Memory B cell (primary cell): ENCODE data around the gene PPP1R13L.
A peak's percentile ranks its signal among the peaks of the same experiment; 100 is the strongest.
"Not testable (repeated sequence)": the region's sequence is repeated elsewhere in the genome, so short reads cannot be mapped to it uniquely, and the experiment has no call there.

ENCODE experiments used
- ATAC-seq: fragments of 150-1000 bp; cut with Tn5 transposase; 2 replicates; pipeline ENCODE4 v1.10.0; 2021; ENCODE audit warnings: low read depth, mild to moderate bottlenecking, moderate library complexity
- DNase-seq, 2 donors: peaks; one replicate each; pipeline ENCODE4 v3.0.0; 2022; ENCODE audit warnings: low spot score in 2 of 2
- H3K27ac Mint-ChIP-seq: one replicate; pipeline ENCODE4 v1.8.0; 2022; ENCODE audit warnings: mild to moderate bottlenecking, moderate library complexity, mixed read lengths
- H3K27me3 Mint-ChIP-seq: one replicate; pipeline ENCODE4 v1.8.0; 2022; ENCODE audit warnings: mixed read lengths
- H3K36me3 Mint-ChIP-seq: one replicate; pipeline ENCODE4 v1.8.0; 2022; ENCODE audit warnings: mild to moderate bottlenecking, mixed read lengths
- H3K4me1 Mint-ChIP-seq: one replicate; pipeline ENCODE4 v1.8.0; 2022; ENCODE audit warnings: mixed read lengths
- H3K4me3 Mint-ChIP-seq: one replicate; pipeline ENCODE4 v1.8.0; 2022; ENCODE audit warnings: mild to moderate bottlenecking, moderate library complexity, mixed read lengths
- H3K9me3 Mint-ChIP-seq: one replicate; pipeline ENCODE4 v1.8.0; 2022; ENCODE audit warnings: mixed read lengths

PPP1R13L gene

DNA sequence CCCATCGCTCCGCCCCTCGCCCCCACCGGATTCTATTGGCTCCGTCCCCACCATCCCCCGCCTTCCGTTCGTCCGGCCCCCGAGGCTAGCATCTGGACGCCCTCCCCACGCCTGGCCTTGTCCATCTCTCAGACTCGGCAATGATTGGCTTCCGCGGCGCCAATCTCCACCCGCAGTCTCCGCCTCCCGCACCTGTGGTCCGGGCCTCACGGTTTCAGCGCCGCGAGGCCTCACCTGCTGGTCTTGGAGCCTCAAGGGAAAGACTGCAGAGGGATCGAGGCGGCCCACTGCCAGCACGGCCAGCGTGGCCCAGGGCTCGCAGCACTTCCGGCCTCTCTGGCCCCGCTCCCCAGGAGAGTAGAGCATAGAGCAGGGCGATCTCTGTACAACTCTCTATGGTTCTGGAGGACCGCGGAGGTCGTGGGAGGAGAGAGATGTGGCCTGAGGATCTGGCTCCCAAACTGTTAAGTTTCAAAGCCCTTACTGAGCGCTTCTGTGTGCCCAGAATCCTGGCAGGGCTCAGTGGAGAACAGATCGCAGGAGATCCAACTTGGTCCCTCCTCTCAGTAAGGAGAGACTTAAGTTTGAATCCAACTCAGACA is 18.8 kb upstream of the PPP1R13L start, which contains the start of gene ERCC1:
ERCC1 (minus strand) TSS at position 329 of the 602 bp plus-strand sequence. CDS start 543 bp downstream, outside the sequence.
- Mint-ChIP-seq H3K27ac (peak within 1 kb of the TSS; percentile 88), H3K36me3 (peaks cover 11% of the 10 kb centered on the region), H3K27me3 (peaks cover 2% of the 10 kb centered on the region), H3K4me3 (peak within 1 kb of the TSS; percentile 96), H3K9me3 (no peaks in the 10 kb centered on the region), H3K4me1 (peaks cover 47% of the 10 kb centered on the region)
- DNase-seq (peak in 1 of 2 donors; percentile 72), ATAC-seq (peak; percentile 48)

DNA sequence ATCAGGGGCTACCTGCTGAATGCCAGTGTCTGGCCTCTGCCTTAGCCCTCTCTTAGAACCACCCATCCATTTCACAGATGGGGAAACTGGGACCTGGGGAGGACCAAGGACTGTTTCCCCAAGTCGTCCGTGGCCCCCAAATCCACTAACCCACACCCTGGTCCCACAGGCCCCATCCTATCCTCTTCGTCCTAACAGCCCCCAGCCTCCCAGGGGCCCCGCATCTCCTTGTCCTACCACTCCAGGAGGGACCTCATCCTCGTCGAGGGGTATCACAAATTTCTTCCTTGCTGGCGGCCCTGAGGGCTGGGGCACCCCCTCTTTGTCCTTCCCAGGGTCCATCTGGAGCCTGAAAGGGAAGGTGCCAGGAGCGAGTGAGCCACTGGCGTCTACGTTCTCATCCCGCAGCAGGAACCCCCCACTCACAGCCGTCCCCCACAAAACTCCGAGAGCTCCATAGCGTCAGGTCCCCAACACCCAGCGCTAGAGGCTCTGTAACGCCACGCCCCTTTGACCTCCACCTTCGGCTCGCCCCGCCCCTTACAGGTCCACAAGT is 18.2 kb upstream of the PPP1R13L start:
- DNase-seq (peak in 1 of 2 donors; percentile 68), ATAC-seq (peak; percentile 62)
- H3K4me1 Mint-ChIP-seq, result peaks cover 47% of the 10 kb centered on the region
- H3K27me3 Mint-ChIP-seq, result no peaks in the 10 kb centered on the region
- peaks cover 11% of the 10 kb centered on the region for H3K36me3 Mint-ChIP-seq
- no peaks in the 10 kb centered on the region for H3K9me3 Mint-ChIP-seq
- peak overlapping the region; percentile 88 for H3K27ac Mint-ChIP-seq
- peak overlapping the region; percentile 96 for H3K4me3 Mint-ChIP-seq

DNA sequence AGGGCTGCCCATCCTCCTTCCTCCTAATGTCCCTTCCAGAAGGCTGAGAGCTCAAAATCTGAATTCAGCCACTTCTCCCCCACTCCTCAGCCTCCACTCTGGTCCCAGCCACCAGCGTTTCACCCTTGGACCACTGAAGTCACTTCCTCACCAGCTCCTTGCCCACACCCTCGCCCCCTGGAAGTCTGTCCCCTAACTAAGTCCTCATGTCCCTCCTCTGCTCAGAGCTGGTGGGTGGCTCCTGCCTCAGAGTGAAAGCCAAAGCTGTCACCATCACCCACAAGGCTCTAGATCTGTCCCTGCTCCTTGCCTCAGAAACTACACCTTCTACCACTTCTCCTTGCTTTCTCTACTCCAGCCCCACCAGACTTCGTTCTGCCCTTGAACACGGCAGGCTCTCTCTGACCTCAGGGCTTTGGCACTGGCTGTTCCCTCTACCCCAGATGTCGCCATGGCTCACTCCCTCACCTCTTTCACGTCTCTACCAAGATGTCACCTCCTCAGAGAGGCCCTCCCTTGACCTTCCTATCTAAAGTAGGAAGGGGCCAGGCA is 17.2 kb upstream of the PPP1R13L start:
- H3K27me3 Mint-ChIP-seq, result no peaks in the 10 kb centered on the region
- ATAC-seq (no peak), DNase-seq (no peak)
- H3K4me1 Mint-ChIP-seq, result peaks cover 49% of the 10 kb centered on the region
- H3K36me3 Mint-ChIP-seq, result peaks cover 15% of the 10 kb centered on the region
- peak overlapping the region; percentile 25 for H3K4me3 Mint-ChIP-seq
- H3K9me3 Mint-ChIP-seq, result no peaks in the 10 kb centered on the region
- H3K27ac Mint-ChIP-seq, result peak overlapping the region; percentile 76

DNA sequence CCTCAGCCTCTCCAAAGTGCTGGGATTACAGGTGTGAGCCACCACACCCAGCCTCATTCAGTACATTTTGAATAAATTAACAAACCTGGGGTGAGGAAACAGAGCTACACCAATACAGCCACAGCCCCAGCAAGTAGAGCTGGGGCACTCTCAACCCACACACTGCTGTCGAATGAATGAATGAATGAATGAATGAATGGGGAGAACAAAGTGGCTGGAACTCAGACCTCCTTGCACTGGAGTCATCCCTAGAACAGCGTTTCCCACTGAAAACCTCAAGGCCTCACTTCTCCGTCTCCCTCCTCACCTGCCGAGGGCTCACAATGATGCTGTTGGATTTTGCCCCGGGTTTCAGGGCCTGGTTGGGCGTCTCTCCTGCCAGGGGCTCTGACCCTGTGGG is 16.0 kb upstream of the PPP1R13L start:
- no peaks in the 10 kb centered on the region for H3K27me3 Mint-ChIP-seq
- peak overlapping the region; percentile 90 for H3K27ac Mint-ChIP-seq
- peak overlapping the region; percentile 75 for H3K4me3 Mint-ChIP-seq
- ATAC-seq (no peak), DNase-seq (no peak)
- peaks cover 47% of the 10 kb centered on the region for H3K4me1 Mint-ChIP-seq
- H3K9me3 Mint-ChIP-seq, result no peaks in the 10 kb centered on the region
- peaks cover 15% of the 10 kb centered on the region for H3K36me3 Mint-ChIP-seq

DNA sequence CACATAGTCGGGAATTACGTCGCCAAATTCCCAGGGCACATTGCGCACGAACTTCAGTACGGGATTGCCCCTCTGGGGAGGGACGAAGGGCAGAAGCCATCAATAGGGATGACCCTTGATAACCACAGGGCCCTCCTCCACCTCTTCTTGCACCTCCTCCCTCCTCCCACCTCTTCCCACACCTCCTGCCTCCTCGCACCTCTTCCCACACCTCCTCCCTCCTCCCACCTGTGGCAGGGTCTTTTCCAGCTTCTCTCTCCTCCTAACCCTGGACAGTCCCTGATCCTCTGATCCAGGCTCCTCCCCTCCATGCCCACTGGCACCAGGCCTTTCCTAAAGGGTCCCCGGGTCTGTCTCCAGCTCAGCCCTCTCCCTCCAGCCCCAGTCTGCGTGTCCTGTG is 15.5 kb upstream of the PPP1R13L start:
- Mint-ChIP-seq H3K27me3 (no peaks in the 10 kb centered on the region), H3K4me3 (peak overlapping the region; percentile 75), H3K27ac (peak overlapping the region; percentile 90), H3K4me1 (peaks cover 47% of the 10 kb centered on the region), H3K36me3 (peaks cover 17% of the 10 kb centered on the region), H3K9me3 (no peaks in the 10 kb centered on the region)
- ATAC-seq (no peak), DNase-seq (no peak)

DNA sequence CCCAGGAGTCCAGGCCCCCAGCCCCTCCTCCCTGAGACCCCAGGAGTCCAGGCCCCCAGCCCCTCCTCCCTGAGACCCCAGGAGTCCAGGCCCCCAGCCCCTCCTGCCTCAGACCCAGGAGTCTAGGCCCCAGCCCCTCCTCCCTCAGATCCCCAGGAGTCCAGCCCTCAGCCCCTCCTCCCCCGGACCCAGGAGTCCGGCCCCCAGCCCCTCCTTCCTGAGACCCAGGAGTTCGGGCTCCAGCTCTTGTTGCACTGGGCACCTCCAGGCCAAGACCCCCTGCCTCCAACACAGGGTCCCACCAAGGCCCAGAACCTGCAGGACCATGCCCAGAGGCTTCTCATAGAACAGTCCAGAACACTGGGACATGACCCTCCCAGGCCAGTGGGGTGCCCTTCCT is 15.0 kb upstream of the PPP1R13L start:
- peaks cover 17% of the 10 kb centered on the region for H3K36me3 Mint-ChIP-seq
- H3K9me3 Mint-ChIP-seq, result no peaks in the 10 kb centered on the region
- peak overlapping the region; percentile 52 for H3K4me3 Mint-ChIP-seq
- H3K4me1 Mint-ChIP-seq, result peaks cover 47% of the 10 kb centered on the region
- no peaks in the 10 kb centered on the region for H3K27me3 Mint-ChIP-seq
- DNase-seq, result no peak
- no peak for ATAC-seq
- H3K27ac Mint-ChIP-seq, result peak overlapping the region; percentile 90

DNA sequence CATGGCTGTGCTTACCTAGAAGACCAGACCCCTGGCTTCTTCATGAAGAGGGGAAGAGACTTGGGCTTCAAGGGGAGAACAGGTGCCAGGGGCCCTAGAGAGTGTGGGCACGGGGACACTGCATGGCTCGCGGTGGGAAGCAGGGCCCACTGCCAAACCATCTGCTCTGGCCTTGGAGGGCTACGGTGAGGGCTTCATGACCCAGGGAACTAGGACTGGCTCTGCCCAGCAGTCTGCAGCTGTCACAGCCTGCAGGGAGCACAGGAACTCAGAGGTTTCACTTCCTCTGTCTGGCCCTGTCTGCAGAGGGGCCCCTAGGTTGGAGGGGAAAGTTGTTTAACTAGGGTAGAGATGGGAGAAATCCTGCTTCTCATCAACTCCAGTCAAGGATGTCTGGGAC is 14.5 kb upstream of the PPP1R13L start:
- Mint-ChIP-seq H3K4me1 (peaks cover 44% of the 10 kb centered on the region), H3K27ac (peak overlapping the region; percentile 70), H3K9me3 (no peaks in the 10 kb centered on the region), H3K27me3 (no peaks in the 10 kb centered on the region), H3K36me3 (peaks cover 20% of the 10 kb centered on the region), H3K4me3 (peak overlapping the region; percentile 66)
- DNase-seq (peak; percentile 55 to 59), ATAC-seq (peak; percentile 90)

DNA sequence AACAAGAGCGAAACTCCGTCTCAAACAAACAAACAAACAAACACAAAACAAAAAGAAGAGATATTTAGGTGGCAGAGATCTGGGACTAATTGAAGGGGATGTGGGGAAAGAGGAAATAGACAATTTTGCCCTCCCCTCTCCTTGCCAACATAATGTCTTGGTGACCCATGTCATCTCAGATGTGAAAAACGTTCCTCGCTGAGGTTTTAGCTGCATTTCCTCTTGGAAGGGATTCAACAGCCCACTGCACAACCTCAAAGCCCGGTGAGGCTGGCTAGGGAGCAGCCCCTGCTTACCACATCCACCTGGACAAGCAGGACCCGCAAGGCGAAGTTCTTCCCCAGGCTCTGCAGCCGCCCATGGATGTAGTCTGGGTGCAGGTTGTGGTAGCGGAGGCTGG is 13.9 kb upstream of the PPP1R13L start:
- no peaks in the 10 kb centered on the region for H3K9me3 Mint-ChIP-seq
- no peaks in the 10 kb centered on the region for H3K27me3 Mint-ChIP-seq
- peak overlapping the region; percentile 77 for H3K4me3 Mint-ChIP-seq
- H3K36me3 Mint-ChIP-seq, result peaks cover 24% of the 10 kb centered on the region
- ATAC-seq (no peak), DNase-seq (no peak)
- no peak overlapping the region for H3K27ac Mint-ChIP-seq
- H3K4me1 Mint-ChIP-seq, result peaks cover 38% of the 10 kb centered on the region

DNA sequence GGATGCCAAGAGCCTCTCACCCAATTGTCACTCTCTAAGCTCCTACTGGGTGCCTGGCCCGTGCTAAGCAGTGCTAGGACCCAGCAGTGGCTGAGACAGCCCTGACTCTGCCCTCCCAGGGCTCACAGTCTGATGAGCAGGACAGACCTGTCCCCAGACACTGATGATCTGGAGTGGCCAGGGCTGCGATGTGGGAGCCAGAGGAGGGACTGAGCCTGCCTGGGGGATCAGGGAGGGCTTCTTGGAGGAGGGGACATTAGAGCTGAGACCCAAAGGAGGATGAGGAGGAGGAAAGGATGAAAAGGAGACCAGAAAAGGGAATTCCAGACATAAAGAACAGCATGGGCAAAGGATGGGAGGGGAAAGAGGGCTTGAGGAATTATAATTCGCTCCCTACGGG is 12.3 kb upstream of the PPP1R13L start:
- Mint-ChIP-seq H3K36me3 (peaks cover 28% of the 10 kb centered on the region), H3K4me1 (peaks cover 28% of the 10 kb centered on the region), H3K9me3 (no peaks in the 10 kb centered on the region), H3K27ac (no peak overlapping the region), H3K4me3 (no peak overlapping the region), H3K27me3 (no peaks in the 10 kb centered on the region)
- DNase-seq (no peak), ATAC-seq (no peak)

DNA sequence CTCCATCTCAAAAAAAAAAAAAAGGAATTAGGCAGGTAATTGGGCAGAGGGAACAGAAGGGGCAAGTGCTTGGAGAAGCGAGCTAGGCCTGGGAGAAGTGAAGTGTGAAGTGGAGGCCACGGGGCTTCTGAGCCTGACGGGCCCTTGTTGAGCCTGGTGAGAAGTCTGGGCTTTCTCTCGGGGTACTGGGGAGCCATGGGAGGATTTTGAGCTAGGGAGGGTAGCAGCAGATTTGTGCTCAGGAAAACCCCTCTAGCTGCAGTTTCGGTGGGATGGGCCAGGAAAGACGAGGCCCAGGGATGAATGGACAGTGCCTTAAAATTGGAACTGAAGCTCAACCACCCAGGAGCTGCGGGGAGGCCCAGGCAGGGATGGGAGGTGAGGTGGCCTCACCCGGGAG is 9.6 kb upstream of the PPP1R13L start:
- ATAC-seq, result no peak
- Mint-ChIP-seq H3K36me3 (peaks cover 20% of the 10 kb centered on the region), H3K9me3 (no peaks in the 10 kb centered on the region), H3K4me1 (peaks cover 15% of the 10 kb centered on the region), H3K27me3 (no peaks in the 10 kb centered on the region), H3K4me3 (no peak overlapping the region), H3K27ac (peak overlapping the region; percentile 64)
- no peak for DNase-seq

DNA sequence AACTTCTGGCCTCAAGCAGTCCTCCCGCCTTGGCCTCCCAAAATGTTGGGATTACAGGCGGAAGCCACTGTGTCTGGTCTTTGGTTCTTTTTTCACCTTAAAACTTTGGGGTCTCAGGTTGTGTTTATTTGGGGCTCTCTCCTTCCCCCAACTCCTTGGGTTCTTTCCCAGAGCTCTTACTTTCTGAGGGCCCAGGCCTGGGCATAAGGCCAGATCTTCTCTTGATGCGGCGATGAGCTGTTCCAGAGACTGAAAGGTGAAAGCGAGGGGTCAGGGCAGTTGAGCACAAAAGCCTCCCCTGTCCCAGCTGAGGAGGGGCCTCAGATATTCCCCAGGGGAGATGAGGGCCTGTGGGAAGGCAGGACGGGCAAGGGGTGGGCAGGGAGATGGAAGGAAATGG is 8.6 kb upstream of the PPP1R13L start:
- peaks cover 15% of the 10 kb centered on the region for H3K4me1 Mint-ChIP-seq
- ATAC-seq (no peak), DNase-seq (no peak)
- no peaks in the 10 kb centered on the region for H3K27me3 Mint-ChIP-seq
- peaks cover 22% of the 10 kb centered on the region for H3K36me3 Mint-ChIP-seq
- H3K4me3 Mint-ChIP-seq, result no peak overlapping the region
- H3K9me3 Mint-ChIP-seq, result no peaks in the 10 kb centered on the region
- H3K27ac Mint-ChIP-seq, result no peak overlapping the region

DNA sequence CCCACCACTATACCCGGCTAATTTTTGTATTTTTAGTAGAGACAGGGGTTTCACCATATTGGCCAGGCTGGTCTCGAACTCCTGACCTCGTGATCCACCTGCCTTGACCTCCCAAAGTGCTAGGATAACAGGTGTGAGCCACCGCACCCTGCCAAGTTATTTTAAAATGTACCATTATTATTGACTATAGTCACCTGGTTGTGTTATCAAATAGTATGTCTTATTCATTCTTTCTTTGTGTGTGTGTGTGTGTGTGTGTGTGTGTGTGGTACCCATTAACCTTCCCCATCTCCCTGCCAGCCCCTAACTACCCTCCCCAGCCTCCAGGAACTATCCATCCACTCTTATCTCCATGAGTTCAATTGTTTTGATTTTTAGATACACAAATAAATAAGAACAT is 5.5 kb upstream of the PPP1R13L start:
- not testable (repeated sequence) for H3K27ac Mint-ChIP-seq, ATAC-seq, H3K4me3 Mint-ChIP-seq, H3K27me3 Mint-ChIP-seq, H3K9me3 Mint-ChIP-seq, DNase-seq
- Mint-ChIP-seq H3K36me3 (peaks cover 16% of the 10 kb centered on the region), H3K4me1 (peaks cover 23% of the 10 kb centered on the region)

DNA sequence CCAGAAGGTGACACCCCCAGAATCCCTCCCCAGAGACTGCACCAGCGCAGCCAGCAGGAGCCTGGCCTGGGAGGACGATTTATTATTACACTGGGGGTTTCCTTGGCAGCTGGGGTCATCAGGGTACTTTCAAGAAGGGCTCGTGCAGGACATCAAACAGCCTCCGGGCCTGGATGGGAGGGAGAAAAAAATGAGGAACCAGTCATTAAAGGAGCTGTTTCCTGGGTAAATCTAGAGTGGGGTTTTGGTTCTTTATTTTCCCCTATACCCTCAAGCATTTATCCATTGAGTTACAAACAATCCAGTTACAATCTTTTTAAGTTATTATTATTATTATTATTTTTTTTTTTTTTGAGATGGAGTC is 4.7 kb upstream of the PPP1R13L start:
- Mint-ChIP-seq H3K9me3 (no peaks in the 10 kb centered on the region), H3K4me1 (peaks cover 29% of the 10 kb centered on the region), H3K4me3 (no peak overlapping the region), H3K36me3 (peaks cover 15% of the 10 kb centered on the region), H3K27ac (no peak overlapping the region), H3K27me3 (peaks cover 6% of the 10 kb centered on the region)
- no peak for DNase-seq
- ATAC-seq, result no peak

DNA sequence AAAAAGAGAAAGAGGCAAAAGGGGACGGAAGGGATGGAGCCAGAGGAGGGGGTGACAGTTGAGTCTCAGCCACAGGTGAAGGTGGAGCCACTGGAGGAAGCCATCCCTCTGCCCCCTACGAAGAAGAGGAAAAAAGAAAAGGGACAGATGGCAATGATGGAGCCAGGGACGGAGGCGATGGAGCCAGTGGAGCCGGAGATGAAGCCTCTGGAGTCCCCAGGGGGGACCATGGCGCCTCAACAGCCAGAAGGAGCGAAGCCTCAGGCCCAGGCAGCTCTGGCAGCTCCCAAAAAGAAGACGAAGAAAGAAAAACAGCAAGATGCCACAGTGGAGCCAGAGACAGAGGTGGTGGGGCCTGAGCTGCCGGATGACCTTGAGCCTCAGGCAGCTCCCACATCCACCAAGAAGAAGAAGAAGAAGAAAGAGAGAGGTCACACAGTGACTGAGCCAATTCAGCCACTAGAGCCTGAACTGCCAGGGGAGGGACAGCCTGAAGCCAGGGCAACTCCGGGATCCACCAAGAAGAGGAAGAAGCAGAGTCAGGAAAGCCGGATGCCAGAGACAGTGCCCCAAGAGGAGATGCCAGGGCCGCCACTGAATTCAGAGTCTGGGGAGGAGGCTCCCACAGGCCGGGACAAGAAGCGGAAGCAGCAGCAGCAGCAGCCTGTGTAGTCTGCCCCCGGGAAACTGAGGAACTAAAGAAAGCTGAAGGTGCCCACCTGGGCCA is 4.1 kb upstream of the PPP1R13L start:
- ATAC-seq (no peak), DNase-seq (no peak)
- Mint-ChIP-seq H3K4me3 (no peak overlapping the region), H3K27ac (peak overlapping the region; percentile 40), H3K9me3 (no peaks in the 10 kb centered on the region), H3K27me3 (peaks cover 7% of the 10 kb centered on the region), H3K36me3 (peaks cover 11% of the 10 kb centered on the region), H3K4me1 (peaks cover 31% of the 10 kb centered on the region)
